GM12874 (cell line): ENCODE results near the gene FUT7.

Experiments used
- CTCF ChIP-seq: IDR thresholded peaks from 2 replicates; pipeline ENCODE4 v1.5.1; 2011; ENCODE audit warnings: low read depth, mild to moderate bottlenecking, control low read depth, low read length, moderate library complexity; ENCODE audit not compliant: insufficient read depth

Gene FUT7

GRCh38 chr9:137014776-137015539 lies 16.9 kb downstream of the FUT7 start:
- TF ChIP-seq CTCF: no peak

- TF ChIP-seq CTCF: no peak
Measured at GRCh38 chr9:137014166-137014565, 17.7 kb downstream of the FUT7 start.

- no peak for TF ChIP-seq CTCF
Measured at GRCh38 chr9:137013571-137013940, 18.3 kb downstream of the FUT7 start.

GRCh38 chr9:137012694-137013570 lies 19.0 kb downstream of the FUT7 start:
- no peak for TF ChIP-seq CTCF

- TF ChIP-seq CTCF: no peak
Measured at GRCh38 chr9:137011907-137012675, 19.8 kb downstream of the FUT7 start.

GRCh38 chr9:137011156-137011555 lies 20.7 kb downstream of the FUT7 start:
- TF ChIP-seq CTCF: no peak
